ENCODE data around the gene CHERP. TPM values are rescaled to one million over a fixed set of nuclear protein-coding genes. Genes with fewer than 3 reads are reported as not detected.

The CHERP gene
- polyA plus RNA-seq, 1 experiment = 4.0 TPM

- POLR2A ChIA-PET = no interaction called here
- peaks cover 57% of the 10 kb centered on the region for H3K36me3 ChIP-seq (ENCODE audit: control insufficient read depth, insufficient read depth, low read length)
- CTCF ChIA-PET = no interaction called here
Measured at GRCh38 chr19:16519230-16519687, 23.0 kb downstream of the CHERP start.

DNA sequence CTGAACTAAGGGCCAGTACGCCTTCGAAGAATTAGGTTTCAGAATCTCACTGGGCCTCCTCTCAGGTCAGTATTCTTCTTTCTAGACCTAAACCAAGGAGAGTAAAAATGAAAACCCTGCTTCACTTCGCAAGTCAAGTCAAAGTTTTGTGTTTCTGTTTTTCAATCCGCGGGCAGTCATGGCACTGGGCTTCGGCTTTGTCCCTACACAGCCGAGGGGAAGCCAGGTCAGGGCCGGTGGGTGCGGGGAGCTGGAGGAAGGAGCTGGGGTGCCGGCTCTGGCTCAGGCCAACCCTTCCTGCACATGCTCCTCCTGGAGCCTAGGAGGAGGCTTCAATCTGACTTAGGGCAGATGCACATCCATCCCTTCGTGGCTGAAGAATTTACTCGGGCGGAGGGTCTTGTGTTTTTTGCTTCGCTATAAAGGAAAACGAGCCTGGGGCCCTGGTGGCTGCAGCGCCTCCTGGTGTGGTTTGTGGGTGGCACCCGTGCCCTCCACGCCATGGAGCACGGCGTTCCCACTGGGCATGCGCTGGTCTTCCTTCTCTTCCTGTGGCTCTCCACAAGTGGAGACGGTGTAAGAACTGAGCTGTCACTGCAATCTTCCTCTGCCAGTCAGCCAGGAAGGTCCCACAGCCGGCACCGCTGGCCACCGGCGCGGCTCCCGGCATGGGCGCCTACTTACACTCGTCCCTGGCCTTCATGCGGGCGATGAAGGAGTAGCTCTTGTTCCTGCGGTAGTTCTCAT is 23.6 kb downstream of the CHERP start:
- CTCF ChIA-PET = interaction anchor here (1.0 kb wide), 1 partner anchor 16 kb away, joined by 3 read pairs; no protein-coding TSS in a partner anchor
- TF ChIP-seq CTCF (IDR thresholded peaks at IDR 0.05; ENCODE audit: insufficient read depth, low read depth, low read length) = no peak
- POLR2A ChIA-PET = no interaction called here
- H3K36me3 ChIP-seq (ENCODE audit: control insufficient read depth, insufficient read depth, low read length) = peaks cover 54% of the 10 kb centered on the region
- no peak overlapping the region for H3K4me3 ChIP-seq (ENCODE audit: low read depth, low read length)
- H3K27me3 ChIP-seq (ENCODE audit: control insufficient read depth, insufficient read depth, low read length) = no peaks in the 10 kb centered on the region
- DNase-seq (ENCODE audit: low read depth) = no peak

More at GRCh38 chr19:16519230-16519687, 23.0 kb downstream of the CHERP start:
- no peak overlapping the region for H3K4me3 ChIP-seq (ENCODE audit: low read depth, low read length)
- TF ChIP-seq CTCF (IDR thresholded peaks at IDR 0.05; ENCODE audit: insufficient read depth, low read depth, low read length) = no peak
- H3K27me3 ChIP-seq (ENCODE audit: control insufficient read depth, insufficient read depth, low read length) = no peaks in the 10 kb centered on the region
- no peak for DNase-seq (ENCODE audit: low read depth)

- Histone ChIP-seq H3K27me3 (ENCODE audit: control insufficient read depth, insufficient read depth, low read length) (no peaks in the 10 kb centered on the region), H3K36me3 (ENCODE audit: control insufficient read depth, insufficient read depth, low read length) (peaks cover 50% of the 10 kb centered on the region), H3K4me3 (ENCODE audit: low read depth, low read length) (no peak overlapping the region)
- TF ChIP-seq CTCF (IDR thresholded peaks at IDR 0.05; ENCODE audit: insufficient read depth, low read depth, low read length) = no peak
- no peak for DNase-seq (ENCODE audit: low read depth)
- ChIA-PET CTCF (interaction anchor here (1.0 kb wide), 1 partner anchor 16 kb away, joined by 3 read pairs; no protein-coding TSS in a partner anchor), POLR2A (no interaction called here)
Measured at GRCh38 chr19:16518061-16518460, 24.2 kb downstream of the CHERP start.

DNA sequence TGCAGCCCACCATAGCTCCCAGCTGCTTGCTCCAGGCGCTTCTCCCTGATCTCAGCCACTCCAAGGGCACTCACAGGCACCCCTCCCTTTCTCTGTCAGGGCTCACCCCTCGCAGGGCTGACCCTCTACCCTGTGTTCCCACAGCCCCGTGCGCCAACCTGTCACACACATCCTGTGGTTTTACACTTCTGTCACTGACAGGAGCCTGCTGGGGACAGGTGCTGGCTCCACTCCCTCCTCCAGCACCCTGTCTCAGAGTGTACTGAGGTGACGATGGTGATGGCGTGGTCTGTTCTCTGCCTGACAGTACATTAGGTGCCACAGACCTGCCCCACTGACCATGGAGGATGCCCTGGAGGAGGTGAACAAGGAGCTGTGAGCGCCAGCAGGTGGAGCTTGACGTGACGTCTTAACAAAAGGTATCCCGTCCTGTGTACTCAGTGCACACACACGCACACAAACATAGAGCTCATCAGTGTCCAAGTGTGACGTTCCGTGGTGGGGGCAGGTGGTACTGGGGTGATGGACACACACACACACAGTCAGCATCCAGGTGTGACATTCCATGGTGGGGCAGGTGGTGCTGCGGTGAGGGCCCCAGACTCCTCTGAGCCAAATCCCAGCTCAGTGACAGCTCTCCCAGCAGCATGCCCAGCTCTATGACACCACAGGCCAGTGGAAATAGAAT is 25.2 kb downstream of the CHERP start:
- Histone ChIP-seq H3K27me3 (ENCODE audit: control insufficient read depth, insufficient read depth, low read length) (no peaks in the 10 kb centered on the region), H3K36me3 (ENCODE audit: control insufficient read depth, insufficient read depth, low read length) (peaks cover 46% of the 10 kb centered on the region), H3K4me3 (ENCODE audit: low read depth, low read length) (no peak overlapping the region)
- POLR2A ChIA-PET = no interaction called here
- CTCF ChIA-PET = interaction anchor here (1.0 kb wide), 1 partner anchor 15 kb away, joined by 3 read pairs; no protein-coding TSS in a partner anchor
- no peak for DNase-seq (ENCODE audit: low read depth)
- no peak for TF ChIP-seq CTCF (IDR thresholded peaks at IDR 0.05; ENCODE audit: insufficient read depth, low read depth, low read length)

GRCh38 chr19:16516381-16516780 is 25.9 kb downstream of the CHERP start:
- no peaks in the 10 kb centered on the region for H3K27me3 ChIP-seq (ENCODE audit: control insufficient read depth, insufficient read depth, low read length)
- H3K4me3 ChIP-seq (ENCODE audit: low read depth, low read length) = no peak overlapping the region
- peaks cover 41% of the 10 kb centered on the region for H3K36me3 ChIP-seq (ENCODE audit: control insufficient read depth, insufficient read depth, low read length)
- TF ChIP-seq CTCF (IDR thresholded peaks at IDR 0.05; ENCODE audit: insufficient read depth, low read depth, low read length) = no peak
- DNase-seq (ENCODE audit: low read depth) = no peak
- CTCF ChIA-PET = interaction anchor here (0.6 kb wide), 1 partner anchor 19 kb away, joined by 3 read pairs; no protein-coding TSS in a partner anchor
- POLR2A ChIA-PET = no interaction called here
